Measurements from ENCODE around the gene CAMK2N2.

The CAMK2N2 gene

GRCh38 chr3:184249412-184250166, 11.8 kb downstream of the CAMK2N2 start, which contains the start of gene EEF1AKMT4:
EEF1AKMT4 (plus strand) TSS chr3:184249672; CDS start chr3:184249695, 23 bp downstream.
- Histone ChIP-seq H3K4me1 (ENCODE audit: low read length) (peaks cover 9% of the 10 kb centered on the region), H2AFZ (ENCODE audit: low read depth, low read length) (peak within 1 kb of the TSS; percentile 100), H3K36me3 (replicated peaks; ENCODE audit: low read depth, low read length) (peaks cover 8% of the 10 kb centered on the region), H3K4me2 (ENCODE audit: low read length) (peak within 1 kb of the TSS; percentile 92), H3K79me2 (ENCODE audit: low read length) (peaks cover 65% of the 10 kb centered on the region), H3K27me3 (ENCODE audit: low read depth, low read length) (no peaks in the 10 kb centered on the region), H3K9ac (ENCODE audit: low read length) (peak within 1 kb of the TSS; percentile 97), H3K9me3 (ENCODE audit: insufficient read depth, low read length) (no peaks in the 10 kb centered on the region), H3K27ac (ENCODE audit: low read length) (peak within 1 kb of the TSS; percentile 84), H3K4me3 (ENCODE audit: low read length) (peak within 1 kb of the TSS; percentile 93), H4K20me1 (ENCODE audit: insufficient read depth, low read length) (no peaks in the 10 kb centered on the region)
- no peak for TF ChIP-seq EZH2phosphoT487 (IDR thresholded peaks at IDR 0.05; ENCODE audit: low read depth)
- peak; percentile 10; the same call in 1 of the 2 replicates for TF ChIP-seq CTCF (IDR thresholded peaks at IDR 0.05; ENCODE audit: low read depth, low read length)

DNA sequence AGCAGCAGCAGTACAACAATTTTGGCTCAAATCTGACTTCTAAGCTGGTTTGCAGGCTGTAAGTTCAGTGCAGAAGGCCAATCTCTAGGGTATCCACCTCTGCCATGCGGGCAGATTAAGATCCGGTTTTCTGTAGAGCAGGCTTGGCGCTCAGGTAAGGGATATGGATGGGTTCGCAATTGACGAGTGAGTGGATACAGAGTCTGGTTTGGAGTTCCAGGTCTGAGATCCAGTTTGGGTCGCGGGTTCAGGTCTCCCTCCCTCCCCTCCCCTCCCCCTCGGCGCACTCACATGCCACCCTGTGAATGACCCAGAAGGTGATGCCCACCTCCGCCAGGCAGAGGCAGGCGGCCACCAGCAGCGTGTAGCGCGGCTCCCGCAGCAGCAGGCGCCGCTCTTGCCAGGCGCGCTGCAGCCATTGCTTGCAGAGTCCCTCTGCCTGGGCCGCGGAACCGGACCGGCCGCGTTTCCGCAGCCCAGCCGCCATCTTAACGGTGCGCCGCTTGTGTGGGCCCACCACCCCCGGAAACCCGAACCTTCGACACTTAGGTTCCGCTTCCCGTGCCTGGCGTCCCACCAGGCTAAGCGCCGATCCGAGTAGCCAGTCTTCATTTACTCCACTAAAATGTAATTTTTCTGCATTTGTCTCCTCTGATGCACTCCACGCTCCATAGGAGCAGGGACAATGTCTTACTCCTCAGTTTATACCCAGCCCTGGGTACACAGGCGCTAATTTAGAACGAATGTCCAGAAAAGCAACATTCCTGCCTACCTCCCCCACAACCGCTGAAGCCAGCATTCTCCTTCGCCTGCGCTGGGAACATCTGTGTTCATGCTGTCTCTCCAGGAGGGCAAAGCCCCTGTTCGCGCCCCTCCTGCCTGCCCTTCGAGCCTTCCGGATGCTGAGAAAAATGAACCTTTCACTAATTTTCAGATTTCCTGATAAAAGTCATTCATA, 12.6 kb downstream of the CAMK2N2 start, which contains the start of gene ALG3:
TSS of gene ALG3 (minus strand) at position 509 of the 958 bp plus-strand sequence. CDS start at position 487, 22 bp downstream.
- peak within 1 kb of the TSS; percentile 84 for H3K27ac ChIP-seq (ENCODE audit: low read length)
- peak within 1 kb of the TSS; percentile 92 for H3K4me2 ChIP-seq (ENCODE audit: low read length)
- peak within 1 kb of the TSS; percentile 97 for H3K9ac ChIP-seq (ENCODE audit: low read length)
- no peaks in the 10 kb centered on the region for H4K20me1 ChIP-seq (ENCODE audit: insufficient read depth, low read length)
- H3K79me2 ChIP-seq (ENCODE audit: low read length), result peaks cover 62% of the 10 kb centered on the region
- peak within 1 kb of the TSS; percentile 100 for H2AFZ ChIP-seq (ENCODE audit: low read depth, low read length)
- H3K9me3 ChIP-seq (ENCODE audit: insufficient read depth, low read length), result no peaks in the 10 kb centered on the region
- TF ChIP-seq CTCF (IDR thresholded peaks at IDR 0.05; ENCODE audit: low read depth, low read length), result no peak
- no peak for TF ChIP-seq EZH2phosphoT487 (IDR thresholded peaks at IDR 0.05; ENCODE audit: low read depth)
- H3K36me3 ChIP-seq (replicated peaks; ENCODE audit: low read depth, low read length), result peaks cover 10% of the 10 kb centered on the region
- H3K4me1 ChIP-seq (ENCODE audit: low read length), result peaks cover 9% of the 10 kb centered on the region
- no peaks in the 10 kb centered on the region for H3K27me3 ChIP-seq (ENCODE audit: low read depth, low read length)
- peak within 1 kb of the TSS; percentile 93 for H3K4me3 ChIP-seq (ENCODE audit: low read length)

GRCh38 chr3:184242297-184242685, 19.1 kb downstream of the CAMK2N2 start:
- Histone ChIP-seq H4K20me1 (ENCODE audit: insufficient read depth, low read length) (no peaks in the 10 kb centered on the region), H3K27me3 (ENCODE audit: low read depth, low read length) (no peaks in the 10 kb centered on the region), H3K4me2 (ENCODE audit: low read length) (no peak overlapping the region), H3K4me1 (ENCODE audit: low read length) (no peaks in the 10 kb centered on the region), H3K79me2 (ENCODE audit: low read length) (peaks cover 16% of the 10 kb centered on the region), H2AFZ (ENCODE audit: low read depth, low read length) (no peak overlapping the region), H3K4me3 (ENCODE audit: low read length) (no peak overlapping the region), H3K36me3 (replicated peaks; ENCODE audit: low read depth, low read length) (peaks cover 23% of the 10 kb centered on the region), H3K27ac (ENCODE audit: low read length) (no peak overlapping the region), H3K9ac (ENCODE audit: low read length) (no peak overlapping the region), H3K9me3 (ENCODE audit: insufficient read depth, low read length) (no peaks in the 10 kb centered on the region)
- TF ChIP-seq EZH2phosphoT487 (IDR thresholded peaks at IDR 0.05; ENCODE audit: low read depth) (no peak), CTCF (IDR thresholded peaks at IDR 0.05; ENCODE audit: low read depth, low read length) (no peak)
